DMS 273 (cell line): ENCODE data around the gene SMR3A.

Experiments
- DNase-seq: peaks from one replicate; lab custom pipeline; 2025; ENCODE audit not compliant: unreplicated experiment; lab: John Stamatoyannopoulos, UW

The SMR3A gene

DNA sequence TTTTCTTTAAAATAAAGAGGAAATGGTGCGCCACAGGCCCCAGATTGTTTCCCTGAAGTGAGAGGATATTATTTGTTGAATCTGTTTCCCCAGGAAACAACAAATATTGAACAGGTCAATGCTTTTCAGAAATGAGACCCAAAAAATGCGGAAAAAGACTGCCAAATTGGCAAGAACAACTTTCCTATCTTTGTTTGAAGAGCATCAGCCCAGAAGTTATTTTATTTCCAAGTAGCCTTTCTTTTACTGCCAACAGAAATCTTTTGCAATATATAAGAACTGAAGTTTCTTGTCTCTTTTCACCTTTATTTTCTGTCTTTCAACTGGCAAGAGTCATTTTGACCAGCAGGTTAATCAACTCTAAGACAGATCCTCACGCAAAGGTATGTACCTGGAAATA lies at the start of gene SMR3A:
SMR3A (plus strand) TSS at position 301 of the 400 bp plus-strand sequence. CDS start 1,356 bp downstream, outside the sequence.
- DNase-seq = no peak

DNA sequence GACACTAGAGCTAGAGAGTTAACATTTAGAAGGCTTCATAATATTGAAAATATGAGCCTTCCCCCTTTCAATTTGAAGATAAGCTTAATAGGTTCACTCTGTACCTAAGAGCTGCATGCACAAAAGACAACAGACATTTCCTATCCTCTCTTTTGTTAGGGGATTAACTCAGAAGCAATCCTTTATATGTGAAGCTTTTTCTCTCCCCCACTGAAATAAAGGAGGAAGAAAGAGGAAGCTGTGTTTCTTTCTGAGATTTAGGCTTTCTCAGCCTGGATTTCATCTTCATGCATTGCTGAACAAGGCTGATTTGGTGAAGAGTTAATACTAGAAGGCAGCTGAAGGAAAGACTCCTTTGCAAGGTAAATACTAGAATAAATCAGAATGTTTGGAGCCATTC lies 46.8 kb upstream of the SMR3A start:
- DNase-seq = no peak

- no peak for DNase-seq
These were observed 44.6 kb upstream of the SMR3A start for GRCh38 chr4:70315928-70316327.

DNA sequence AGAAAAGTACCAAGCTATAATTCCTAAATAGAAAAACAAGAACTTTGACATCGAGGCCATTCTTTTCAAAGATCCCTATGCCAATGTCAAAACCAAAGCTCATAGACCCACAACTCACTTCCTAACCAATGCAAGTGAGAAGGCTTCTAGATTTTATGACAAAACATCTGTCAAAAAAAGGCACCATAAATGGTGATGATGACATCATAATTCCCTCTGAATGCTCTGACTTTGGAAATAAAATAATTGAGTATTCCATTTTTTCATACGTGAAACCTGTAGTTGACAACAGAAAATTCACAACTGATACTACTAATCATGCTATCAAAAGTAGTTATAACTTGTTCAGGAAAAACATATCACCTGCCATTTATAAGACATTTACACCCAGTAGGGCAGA lies 34.5 kb upstream of the SMR3A start:
- no peak for DNase-seq

GRCh38 chr4:70334681-70335080 lies 25.9 kb upstream of the SMR3A start, which contains the start of gene CABS1:
Gene CABS1, plus strand, starts transcription at chr4:70334981. Its CDS starts 59 bp downstream, at chr4:70335040.
- DNase-seq = no peak

GRCh38 chr4:70336043-70336442 lies 24.5 kb upstream of the SMR3A start:
- no peak for DNase-seq

- no peak for DNase-seq
These were observed 22.6 kb upstream of the SMR3A start for GRCh38 chr4:70337886-70338420.

- no peak for DNase-seq
These were observed 4.4 kb upstream of the SMR3A start for GRCh38 chr4:70356185-70356584.

DNA sequence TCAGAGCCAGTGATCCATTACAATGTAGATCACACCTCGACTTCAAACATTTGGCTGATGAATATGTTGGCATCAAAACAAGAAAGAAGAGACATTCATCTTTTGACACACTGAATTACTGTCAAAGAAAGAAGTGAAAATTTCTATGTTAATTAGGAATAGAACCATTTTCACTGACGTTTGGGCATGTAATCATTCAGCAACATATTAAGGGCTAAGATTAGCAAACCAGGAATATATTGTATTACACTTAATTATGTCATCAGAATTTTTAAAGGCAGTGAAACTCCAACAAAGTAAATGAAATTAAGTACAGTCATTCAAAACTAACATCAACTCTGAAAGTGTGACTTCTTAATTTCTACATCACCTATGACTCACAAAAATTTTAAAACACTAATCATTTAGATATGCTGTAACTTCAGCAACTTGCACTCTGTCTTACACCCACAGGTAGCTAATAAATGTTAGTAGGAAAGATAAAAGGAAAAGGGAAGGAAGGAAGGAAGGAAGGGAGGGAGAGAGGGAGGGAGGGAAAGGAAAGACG lies 1.4 kb upstream of the SMR3A start:
- no peak for DNase-seq

DNA sequence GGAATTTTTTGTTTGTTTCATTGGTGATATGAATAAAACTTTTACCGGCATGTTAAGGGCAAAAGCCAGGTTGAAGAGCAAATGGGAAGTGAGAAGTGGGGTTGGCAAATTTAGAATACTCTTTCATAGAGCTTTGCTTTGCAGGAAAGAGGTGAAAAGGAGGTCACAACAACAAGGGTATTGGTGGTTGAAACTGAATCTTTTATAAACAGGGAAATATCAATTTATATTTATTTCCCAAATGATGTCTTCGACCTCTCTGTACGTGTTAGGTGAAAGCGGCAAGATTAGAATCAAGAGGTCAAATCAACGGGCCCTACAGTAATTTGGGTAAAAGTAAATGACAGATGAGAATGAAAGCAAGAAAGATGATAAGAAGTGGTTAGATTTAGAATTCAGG lies 3.4 kb downstream of the SMR3A start:
- DNase-seq = no peak

GRCh38 chr4:70365479-70365878 lies 4.9 kb downstream of the SMR3A start:
- no peak for DNase-seq

DNA sequence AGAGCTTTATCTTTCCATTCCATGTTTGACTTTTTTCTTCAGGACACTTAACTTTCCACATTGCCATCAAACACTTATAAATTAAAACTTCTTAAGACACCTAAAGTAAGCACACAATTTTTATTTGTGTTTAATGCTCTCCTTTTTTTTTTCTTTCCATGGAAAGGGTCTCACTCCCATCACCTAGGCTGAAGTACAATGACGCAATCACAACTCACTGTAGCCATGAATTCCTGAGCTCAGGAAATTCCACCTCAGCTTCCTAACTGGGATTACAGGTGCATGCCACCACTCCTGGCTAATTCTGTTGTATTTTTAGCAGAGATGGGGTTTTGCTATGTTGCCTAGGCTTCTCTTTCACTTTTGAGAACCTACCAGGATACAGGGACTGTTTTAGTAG lies 7.3 kb downstream of the SMR3A start:
- no peak for DNase-seq

- no peak for DNase-seq
These were observed 11.4 kb downstream of the SMR3A start for GRCh38 chr4:70371987-70372386.

- no peak for DNase-seq
These were observed 12.2 kb downstream of the SMR3A start for GRCh38 chr4:70372760-70373159.

GRCh38 chr4:70380578-70380977 lies 20.0 kb downstream of the SMR3A start:
- DNase-seq = no peak

DNA sequence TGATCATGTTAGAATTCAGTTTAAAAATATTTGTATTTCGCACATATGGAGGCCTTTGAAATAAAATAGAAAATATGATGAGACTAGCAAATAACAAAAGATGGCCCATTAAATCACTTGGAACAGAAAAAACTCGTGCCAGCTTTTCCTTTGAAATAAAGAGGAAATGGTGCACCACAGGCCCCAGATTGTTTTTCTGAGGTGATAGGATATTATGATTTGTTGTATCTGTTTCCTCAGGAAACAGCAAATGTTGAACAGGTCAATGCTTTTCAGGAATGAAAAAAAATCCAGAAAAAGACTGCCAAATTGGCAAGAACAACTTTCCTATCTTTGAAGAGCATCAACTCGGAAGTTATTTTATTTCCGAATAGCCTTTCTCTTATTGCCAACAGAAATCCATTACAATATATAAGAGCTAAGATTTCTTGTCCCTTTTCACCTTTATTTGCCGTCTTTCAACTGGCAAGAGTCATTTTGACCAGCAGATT lies 22.2 kb downstream of the SMR3A start, which contains the start of gene SMR3B:
SMR3B (plus strand) TSS at position 441 of the 491 bp plus-strand sequence. CDS start 1,380 bp downstream, outside the sequence.
- no peak for DNase-seq

DNA sequence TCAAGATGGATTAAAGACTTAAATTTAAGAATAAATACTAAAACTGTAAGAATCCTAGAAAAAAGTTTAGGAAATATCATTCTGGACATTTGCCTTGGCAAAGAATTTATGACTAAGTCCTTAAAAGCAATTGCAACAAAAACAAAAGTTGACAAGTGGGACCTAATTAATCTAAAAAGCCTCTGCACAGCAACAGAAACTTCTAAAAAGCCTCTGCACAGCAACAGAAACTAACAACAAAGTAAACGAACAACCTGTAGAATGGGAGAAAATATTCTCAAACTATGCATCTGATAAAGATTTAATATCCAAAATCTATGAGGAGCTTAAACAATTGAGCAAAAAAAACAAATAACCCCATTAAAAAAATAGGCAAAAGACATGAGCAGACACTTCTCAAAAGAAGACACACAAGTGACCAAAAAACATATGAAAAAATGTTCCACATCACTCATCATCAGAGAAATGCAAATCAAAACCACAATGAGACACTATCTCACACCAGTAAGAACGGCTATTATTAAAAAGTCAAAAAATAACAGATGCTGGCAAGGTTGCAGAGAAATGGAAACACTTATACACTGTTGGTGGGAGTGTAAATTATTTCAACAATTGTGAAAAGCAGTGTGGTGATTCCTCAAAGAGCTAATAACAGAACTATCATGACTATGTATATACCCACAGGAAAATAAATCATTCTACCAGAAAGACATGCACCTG lies 31.7 kb downstream of the SMR3A start:
- no peak for DNase-seq

DNA sequence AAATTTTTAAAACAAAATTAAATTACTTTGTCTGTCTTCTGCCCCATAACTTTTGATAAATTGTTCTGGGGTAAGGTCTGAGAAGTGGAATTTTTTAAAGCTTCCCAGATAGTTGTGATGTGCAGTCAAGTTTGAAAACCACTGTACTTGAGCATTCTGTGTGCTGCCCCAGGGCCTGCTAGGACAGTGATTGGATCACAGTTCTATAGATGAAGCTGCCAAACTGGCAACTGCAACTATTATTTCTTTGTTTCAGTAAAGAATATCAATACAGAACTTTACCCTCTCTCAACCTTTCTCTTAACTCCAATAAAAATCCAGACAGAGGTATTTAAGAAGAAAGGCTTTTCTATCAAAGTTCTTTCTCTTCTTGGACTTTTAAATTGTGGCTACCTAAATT lies 37.0 kb downstream of the SMR3A start, which contains the start of gene OPRPN:
OPRPN (plus strand) TSS at position 361 of the 400 bp plus-strand sequence. CDS start 1,346 bp downstream, outside the sequence.
- DNase-seq = no peak

- no peak for DNase-seq
These were observed 38.8 kb downstream of the SMR3A start for GRCh38 chr4:70399319-70399718.

- DNase-seq = no peak
These were observed 42.2 kb downstream of the SMR3A start for GRCh38 chr4:70402762-70403161.

- no peak for DNase-seq
These were observed 45.2 kb downstream of the SMR3A start for GRCh38 chr4:70405765-70406164.
